Neural cell (in vitro differentiated cells): ENCODE results near the gene MINDY4. TPM values are rescaled to one million over a fixed set of nuclear protein-coding genes. Genes with fewer than 3 reads are reported as not detected.

Experiments
- H2AFZ ChIP-seq: fragments of 200-600, 300-800 bp; sonication (generic), shearing (Covaris generic); 2 replicates; pipeline ENCODE4 v1.6.0; 2014; ENCODE audit warnings: low read depth, mild to moderate bottlenecking, antibody characterized with exemption, low read length, moderate library complexity
- H3F3A ChIP-seq: fragments of 200-600 bp; shearing (Covaris generic); 2 replicates; pipeline ENCODE4 v1.6.1; 2016; ENCODE audit warnings: mild to moderate bottlenecking, moderate library complexity, mixed read lengths, antibody characterized with exemption, low read length; ENCODE audit not compliant: insufficient read depth, poor library complexity, severe bottlenecking
- H3K27ac ChIP-seq: fragments of 200-600, 300-800 bp; sonication (generic), shearing (Covaris generic); 2 replicates; pipeline ENCODE4 v1.5.1; 2014; ENCODE audit warnings: mild to moderate bottlenecking, low read length, moderate library complexity
- H3K27me3 ChIP-seq: fragments of 300-800, 200-600 bp; sonication (generic), shearing (Covaris generic); 2 replicates; pipeline ENCODE4 v1.6.0; 2014; ENCODE audit warnings: mild to moderate bottlenecking, low read depth, low read length, moderate library complexity; ENCODE audit not compliant: insufficient read depth
- H3K36me3 ChIP-seq: fragments of 300-800, 200-600 bp; sonication (generic), shearing (Covaris generic); 2 replicates; pipeline ENCODE4 v1.5.1; 2014; ENCODE audit warnings: mild to moderate bottlenecking, antibody characterized with exemption, low read length, moderate library complexity; ENCODE audit not compliant: insufficient read depth
- H3K4me2 ChIP-seq: fragments of 300-800, 200-600 bp; sonication (generic), shearing (Covaris generic); 2 replicates; pipeline ENCODE4 v1.6.0; 2014; ENCODE audit warnings: mild to moderate bottlenecking, low read length
- H3K4me3 ChIP-seq: fragments of 300-800, 200-600 bp; sonication (generic), shearing (Covaris generic); 2 replicates; pipeline ENCODE4 v1.5.1; 2014; ENCODE audit warnings: mild to moderate bottlenecking, low read length, moderate library complexity
- H3K79me2 ChIP-seq: fragments of 200-600 bp; shearing (Covaris generic); replicated peaks from 2 replicates; pipeline ENCODE4 v1.6.0; 2014; ENCODE audit warnings: mild to moderate bottlenecking, low read length, moderate library complexity; ENCODE audit not compliant: insufficient read depth
- H3K9ac ChIP-seq: fragments of 300-800, 200-600 bp; sonication (generic), shearing (Covaris generic); 2 replicates; pipeline ENCODE4 v1.6.1; 2016; ENCODE audit warnings: mild to moderate bottlenecking, low read length, mixed read lengths
- H3K9me2 ChIP-seq: fragments of 200-600 bp; shearing (Covaris generic); 2 replicates; pipeline ENCODE4 v1.6.1; 2016; ENCODE audit warnings: mild to moderate bottlenecking, low read length, mixed read lengths; ENCODE audit not compliant: insufficient read depth
- H3K9me3 ChIP-seq: fragments of 200-600, 300-800 bp; sonication (generic), shearing (Covaris generic); 2 replicates; pipeline ENCODE4 v1.6.1; 2016; ENCODE audit warnings: mild to moderate bottlenecking, mixed run types, low read length, moderate library complexity, mixed read lengths
- H4K20me1 ChIP-seq: fragments of 200-600 bp; shearing (Covaris generic); 2 replicates; pipeline ENCODE4 v1.6.1; 2016; ENCODE audit warnings: mild to moderate bottlenecking, mixed run types; ENCODE audit not compliant: insufficient read depth
- CTCF ChIP-seq: fragments of 450-650 bp; IDR thresholded peaks from 2 replicates; pipeline ENCODE4 v1.5.1; 2014; ENCODE audit warnings: antibody characterized with exemption, mild to moderate bottlenecking, moderate library complexity; ENCODE audit not compliant: poor library complexity, severe bottlenecking
- EP300 ChIP-seq: fragments of 450-650 bp; conservative IDR thresholded peaks from 2 replicates; pipeline ENCODE4 v1.6.1; 2014; ENCODE audit warnings: antibody characterized with exemption, mild to moderate bottlenecking, moderate library complexity; ENCODE audit not compliant: poor library complexity, severe bottlenecking
- EZH2 ChIP-seq: fragments of 200-600, 300-800 bp; shearing (Covaris generic), sonication (generic); IDR thresholded peaks from 2 replicates; pipeline ENCODE4 v1.6.1; 2014; ENCODE audit warnings: antibody characterized with exemption, low read length, borderline replicate concordance, mild to moderate bottlenecking; ENCODE audit not compliant: insufficient read depth, poor library complexity, severe bottlenecking
- MXI1 ChIP-seq: fragments of 450-650 bp; conservative IDR thresholded peaks from 2 replicates; pipeline ENCODE4 v1.6.1; 2014; ENCODE audit warnings: antibody characterized with exemption, mild to moderate bottlenecking; ENCODE audit not compliant: poor library complexity, severe bottlenecking
- POLR2AphosphoS5 ChIP-seq: IDR thresholded peaks from 2 replicates; pipeline ENCODE4 v1.6.1; 2012
- RAD21 ChIP-seq: fragments of 450-650 bp; conservative IDR thresholded peaks from 2 replicates; pipeline ENCODE4 v1.6.1; 2014; ENCODE audit warnings: antibody characterized with exemption, mild to moderate bottlenecking, moderate library complexity
- REST ChIP-seq: IDR thresholded peaks from 2 replicates; pipeline ENCODE4 v1.6.1; 2012; ENCODE audit warnings: borderline replicate concordance
- SMC3 ChIP-seq: fragments of 450-650 bp; conservative IDR thresholded peaks from 2 replicates; pipeline ENCODE4 v1.6.1; 2014; ENCODE audit warnings: antibody characterized with exemption, mild to moderate bottlenecking, moderate library complexity; ENCODE audit not compliant: poor library complexity
- TAF1 ChIP-seq: IDR thresholded peaks from 2 replicates; pipeline ENCODE4 v1.6.1; 2012; ENCODE audit warnings: low read depth
- polyA plus RNA-seq: library from polyadenylated mRNA; depleted of rRNA; stranded (reverse); fragments of >200 nt; gene quantifications from 2 replicates; pipeline ENCODE4 v1.2.3, GENCODE V29; 2014

MINDY4 gene
- polyA plus RNA-seq, 1 donor from 2014 or later, result 1.0 TPM

GRCh38 chr7:30760514-30761213, 10.6 kb upstream of the MINDY4 start:
- Histone ChIP-seq H3F3A (no peaks in the 10 kb centered on the region), H3K9me3 (no peaks in the 10 kb centered on the region), H4K20me1 (no peaks in the 10 kb centered on the region), H3K36me3 (no peaks in the 10 kb centered on the region), H3K9ac (no peak overlapping the region), H3K9me2 (no peaks in the 10 kb centered on the region), H3K27me3 (no peaks in the 10 kb centered on the region), H3K27ac (no peak overlapping the region), H3K79me2 (no peaks in the 10 kb centered on the region), H2AFZ (no peak overlapping the region), H3K4me2 (no peak overlapping the region), H3K4me3 (no peak overlapping the region)
- TF ChIP-seq MXI1, result no peak
- TF ChIP-seq RAD21, result no peak
- TF ChIP-seq EP300, result no peak
- no peak for TF ChIP-seq POLR2AphosphoS5
- TF ChIP-seq SMC3, result no peak
- TF ChIP-seq REST, result no peak
- no peak for TF ChIP-seq CTCF
- no peak for TF ChIP-seq TAF1
- TF ChIP-seq EZH2, result no peak

- no peak overlapping the region for H3K27ac ChIP-seq
- no peak overlapping the region for H3K4me2 ChIP-seq
- H2AFZ ChIP-seq, result no peak overlapping the region
Observed at GRCh38 chr7:30761214-30762156, 9.7 kb upstream of the MINDY4 start.

More at GRCh38 chr7:30761214-30762156, 9.7 kb upstream of the MINDY4 start:
- Histone ChIP-seq H3K36me3 (no peaks in the 10 kb centered on the region), H3K27me3 (no peaks in the 10 kb centered on the region), H4K20me1 (no peaks in the 10 kb centered on the region), H3K9me2 (no peaks in the 10 kb centered on the region), H3K9ac (no peak overlapping the region), H3K9me3 (no peaks in the 10 kb centered on the region), H3F3A (no peaks in the 10 kb centered on the region), H3K79me2 (no peaks in the 10 kb centered on the region), H3K4me3 (no peak overlapping the region)
- TF ChIP-seq POLR2AphosphoS5, result no peak
- no peak for TF ChIP-seq REST
- no peak for TF ChIP-seq EP300
- TF ChIP-seq TAF1, result no peak
- TF ChIP-seq MXI1, result no peak
- TF ChIP-seq EZH2, result no peak
- no peak for TF ChIP-seq SMC3
